Adrenal gland (tissue), 5 donors: Measurements from ENCODE around the gene MLN.

Experiments used
- CTCF ChIP-seq, 6 experiments: fragments of 450-650 bp in 4 of 6; fragments of 200-600 bp in 2 of 6; sonication (generic) in 1 of 6; IDR thresholded peaks; 1 replicate in 5 of 6; 2 replicates in 1 of 6; pipeline versions ENCODE4 v1.5.1 to v1.8.0; 2016 to 2021; ENCODE audit warnings: antibody characterized with exemption in 6 of 6, mild to moderate bottlenecking in 2 of 6, moderate library complexity in 1 of 6
- POLR2A ChIP-seq, 2 donors: fragments of 450-650 bp; IDR thresholded peaks; one replicate each; pipeline ENCODE4 v1.6.1; 2017; ENCODE audit warnings: antibody characterized with exemption in 2 of 2, mild to moderate bottlenecking in 2 of 2, moderate library complexity in 1 of 2
- donor health status: DM: no; HTN: no; CAD: no.

GRCh38 chr6:33809594-33809993 lies 5.8 kb upstream of the MLN start:
- no peak for TF ChIP-seq CTCF (IDR thresholded peaks at IDR 0.05)
- no peak for TF ChIP-seq POLR2A (IDR thresholded peaks at IDR 0.05)
